ENCODE measurements around the gene ATAD3B.
"Not testable (repeated sequence)": the region's sequence is repeated elsewhere in the genome, so short reads cannot be mapped to it uniquely, and the experiment has no call there.

The ATAD3B gene

GRCh38 chr1:1482856-1483255 is 11.3 kb downstream of the ATAD3B start:
- DNase-seq (ENCODE audit: low spot score) = no peak

- no peak for DNase-seq (ENCODE audit: low spot score)
Observed at GRCh38 chr1:1483714-1484113, 12.1 kb downstream of the ATAD3B start.

GRCh38 chr1:1484976-1485750 is 13.6 kb downstream of the ATAD3B start:
- not testable (repeated sequence) for DNase-seq (ENCODE audit: low spot score)

GRCh38 chr1:1485755-1486317 is 14.3 kb downstream of the ATAD3B start:
- DNase-seq (ENCODE audit: low spot score) = not testable (repeated sequence)

- DNase-seq (ENCODE audit: low spot score) = no peak
Observed at GRCh38 chr1:1487701-1488100, 16.1 kb downstream of the ATAD3B start.

- DNase-seq (ENCODE audit: low spot score) = no peak
Observed at GRCh38 chr1:1489231-1489630, 17.7 kb downstream of the ATAD3B start.

GRCh38 chr1:1489861-1490260 is 18.3 kb downstream of the ATAD3B start:
- no peak for DNase-seq (ENCODE audit: low spot score)

GRCh38 chr1:1490633-1491230 is 19.2 kb downstream of the ATAD3B start:
- DNase-seq (ENCODE audit: low spot score) = no peak

GRCh38 chr1:1491601-1492000 is 20.0 kb downstream of the ATAD3B start:
- DNase-seq (ENCODE audit: low spot score) = no peak

- not testable (repeated sequence) for DNase-seq (ENCODE audit: low spot score)
Observed at GRCh38 chr1:1494311-1494710, 22.7 kb downstream of the ATAD3B start.

GRCh38 chr1:1495461-1495975 is 24.0 kb downstream of the ATAD3B start:
- not testable (repeated sequence) for DNase-seq (ENCODE audit: low spot score)

GRCh38 chr1:1504777-1505365 is 33.3 kb downstream of the ATAD3B start:
- not testable (repeated sequence) for DNase-seq (ENCODE audit: low spot score)

GRCh38 chr1:1505366-1505798 is 33.8 kb downstream of the ATAD3B start:
- DNase-seq (ENCODE audit: low spot score) = not testable (repeated sequence)

- not testable (repeated sequence) for DNase-seq (ENCODE audit: low spot score)
Observed at GRCh38 chr1:1505801-1506200, 34.2 kb downstream of the ATAD3B start.

GRCh38 chr1:1507305-1507704 is 35.7 kb downstream of the ATAD3B start:
- no peak for DNase-seq (ENCODE audit: low spot score)

GRCh38 chr1:1508775-1509464 is 37.4 kb downstream of the ATAD3B start:
- DNase-seq (ENCODE audit: low spot score) = not testable (repeated sequence)

GRCh38 chr1:1509465-1509850 is 37.9 kb downstream of the ATAD3B start:
- DNase-seq (ENCODE audit: low spot score) = not testable (repeated sequence)

- DNase-seq (ENCODE audit: low spot score) = no peak
Observed at GRCh38 chr1:1510912-1511532, 39.5 kb downstream of the ATAD3B start.

- DNase-seq (ENCODE audit: low spot score) = peak; percentile 93
Observed at GRCh38 chr1:1511533-1512285, 40.1 kb downstream of the ATAD3B start, which contains the start of gene ATAD3A. Gene ATAD3A (plus strand): TSS chr1:1512162. CDS start chr1:1512269, 107 bp downstream.

- not testable (repeated sequence) for DNase-seq (ENCODE audit: low spot score)
Observed at GRCh38 chr1:1512425-1512824, 40.9 kb downstream of the ATAD3B start.

GRCh38 chr1:1513675-1514074 is 42.1 kb downstream of the ATAD3B start:
- not testable (repeated sequence) for DNase-seq (ENCODE audit: low spot score)

Measured in COLO829 (cell line).